Naive thymus-derived CD8-positive, alpha-beta T cell (primary cell): ENCODE results near the gene PSMD2. TPM values are rescaled to one million over a fixed set of nuclear protein-coding genes. Genes with fewer than 3 reads are reported as not detected.
"Not testable (repeated sequence)": the region's sequence is repeated elsewhere in the genome, so short reads cannot be mapped to it uniquely, and the experiment has no call there.

Experiments
- ATAC-seq, 2 donors: fragments of 150-1000 bp; cut with Tn5 transposase in 1 of 2; sonication (Bioruptor Pico), chemical (Tn5 transposase) in 1 of 2; 1 replicate in 1 of 2; 2 replicates in 1 of 2; pipeline ENCODE4 v1.10.0; 2021; ENCODE audit warnings: mild to moderate bottlenecking in 2 of 2, moderate library complexity in 2 of 2
- POLR2A ChIA-PET: fragments of 350-600 bp; sonication (Branson Sonifier 250); formaldehyde crosslinking; loops from one replicate; lab custom pipeline; 2021; ENCODE audit warnings: antibody characterized with exemption; lab: Charles Lee
- DNase-seq, 10 donors: peaks; one replicate each; pipeline versions ENCODE4 v3.0.0 to v3.0.0-alpha.2; 2020 to 2022
- H3K27ac Mint-ChIP-seq, 10 donors: one replicate each; pipeline ENCODE4 v1.8.0; 2020 to 2022; ENCODE audit warnings: mild to moderate bottlenecking in 10 of 10, mixed read lengths in 10 of 10, moderate library complexity in 4 of 10, inconsistent platforms in 1 of 10
- H3K27me3 Mint-ChIP-seq, 5 donors: one replicate each; pipeline ENCODE4 v1.8.0; 2021 to 2022; ENCODE audit warnings: mixed read lengths in 5 of 5
- H3K36me3 Mint-ChIP-seq, 3 donors: one replicate each; pipeline ENCODE4 v1.8.0; 2020 to 2022; ENCODE audit warnings: mixed read lengths in 3 of 3, mild to moderate bottlenecking in 2 of 3, inconsistent platforms in 1 of 3
- H3K4me1 Mint-ChIP-seq, 4 donors: one replicate each; pipeline ENCODE4 v1.8.0; 2021 to 2022; ENCODE audit warnings: mixed read lengths in 4 of 4
- H3K4me3 Mint-ChIP-seq, 10 donors: one replicate each; pipeline ENCODE4 v1.8.0; 2020 to 2022; ENCODE audit warnings: mild to moderate bottlenecking in 10 of 10, mixed read lengths in 10 of 10, moderate library complexity in 6 of 10, inconsistent platforms in 1 of 10
- H3K9me3 Mint-ChIP-seq, 9 donors: one replicate each; pipeline ENCODE4 v1.8.0; 2020 to 2022; ENCODE audit warnings: mixed read lengths in 9 of 9, mild to moderate bottlenecking in 3 of 9, inconsistent platforms in 1 of 9, moderate library complexity in 1 of 9
- polyA plus RNA-seq, 3 donors: library from polyadenylated mRNA; unstranded; fragments of 300-500 nt; fragmentation: Illumina TruSeq; gene quantifications; one replicate each; pipeline ENCODE4 v1.2.3, GENCODE V29; 2021
- total RNA-seq, 8 experiments: library from RNA in 2 of 8; stranded (reverse) in 2 of 8; gene quantifications; one replicate each; pipeline ENCODE4 v1.2.3 and lab custom pipeline; 2021 to 2026

The PSMD2 gene
- total and polyA plus RNA-seq, 5 experiments from 2014 or later, result 135 to 183 (median 167) TPM

- Mint-ChIP-seq H3K4me1 (peaks cover 21 to 44% (median 42%) of the 10 kb centered on the region in 4 donors), H3K4me3 (peak overlapping the region; percentile 80 to 96 (median 92)), H3K36me3 (peaks cover 0 to 32% (median 5%) of the 10 kb centered on the region in 3 donors), H3K27ac (peak overlapping the region; percentile 76 to 99 (median 94)), H3K9me3 (no peaks in the 10 kb centered on the region), H3K27me3 (no peaks in the 10 kb centered on the region)
- POLR2A ChIA-PET, result interaction anchor here (3.0 kb wide), 1 partner anchor 24 kb away, joined by 15 read pairs; the partner anchor contains the start of genes CLCN2 and POLR2H
- DNase-seq, result no peak
- ATAC-seq, result no peak
These were observed 37.7 kb downstream of the PSMD2 start for GRCh38 chr3:184336547-184337398.

GRCh38 chr3:184337399-184337714 is 38.3 kb downstream of the PSMD2 start, which contains the start of gene FAM131A:
Gene FAM131A (plus strand): TSS chr3:184337600. CDS start chr3:184337631, 31 bp downstream.
- peak within 1 kb of the TSS; percentile 76 to 99 (median 94) for H3K27ac Mint-ChIP-seq
- H3K4me1 Mint-ChIP-seq, result peaks cover 21 to 44% (median 42%) of the 10 kb centered on the region in 4 donors
- DNase-seq (no peak), ATAC-seq (no peak)
- no peaks in the 10 kb centered on the region for H3K9me3 Mint-ChIP-seq
- H3K4me3 Mint-ChIP-seq, result peak within 1 kb of the TSS; percentile 80 to 96 (median 92)
- POLR2A ChIA-PET, result interaction anchor here (3.0 kb wide), 1 partner anchor 24 kb away, joined by 15 read pairs; the partner anchor contains the start of genes CLCN2 and POLR2H
- peaks cover 0 to 26% (median 5%) of the 10 kb centered on the region in 3 donors for H3K36me3 Mint-ChIP-seq
- no peaks in the 10 kb centered on the region for H3K27me3 Mint-ChIP-seq

- Mint-ChIP-seq H3K27me3 (no peaks in the 10 kb centered on the region), H3K36me3 (peaks cover 0 to 25% (median 3%) of the 10 kb centered on the region in 3 donors), H3K27ac (peak overlapping the region in 5 of 10 donors; percentile 56 to 98 (median 95)), H3K4me1 (peaks cover 19 to 44% (median 40%) of the 10 kb centered on the region in 4 donors), H3K9me3 (no peaks in the 10 kb centered on the region), H3K4me3 (peak overlapping the region; percentile 16 to 92 (median 60))
- DNase-seq, result no peak
- POLR2A ChIA-PET, result interaction anchor here (0.6 to 3.0 kb wide), 2 partner anchors 23 to 37 kb away, joined by 3 to 15 read pairs; partner anchors contain the start of genes CLCN2 and POLR2H
- no peak for ATAC-seq
These were observed 38.9 kb downstream of the PSMD2 start for GRCh38 chr3:184337981-184338380.

GRCh38 chr3:184338511-184338945 is 39.5 kb downstream of the PSMD2 start:
- POLR2A ChIA-PET, result interaction anchor here (0.6 to 3.0 kb wide), 2 partner anchors 23 to 38 kb away, joined by 3 to 15 read pairs; partner anchors contain the start of genes CLCN2 and POLR2H
- Mint-ChIP-seq H3K4me1 (peaks cover 19 to 43% (median 39%) of the 10 kb centered on the region in 4 donors), H3K36me3 (peaks cover 0 to 22% (median 3%) of the 10 kb centered on the region in 3 donors), H3K27me3 (no peaks in the 10 kb centered on the region), H3K9me3 (no peaks in the 10 kb centered on the region), H3K27ac (peak overlapping the region in 3 of 10 donors; percentile 24 to 98 (median 97)), H3K4me3 (peak overlapping the region in 4 of 10 donors; percentile 15 to 36 (median 30))
- DNase-seq, result peak in 2 of 10 donors; percentile 13 to 27
- ATAC-seq, result no peak

- Mint-ChIP-seq H3K4me3 (peak overlapping the region in 2 of 10 donors; percentile 15 to 33), H3K27me3 (no peaks in the 10 kb centered on the region), H3K9me3 (no peaks in the 10 kb centered on the region), H3K27ac (peak overlapping the region in 1 of 10 donors; percentile 32), H3K4me1 (peaks cover 16 to 38% (median 35%) of the 10 kb centered on the region in 4 donors), H3K36me3 (peaks cover 0 to 17% (median 3%) of the 10 kb centered on the region in 3 donors)
- no peak for ATAC-seq
- POLR2A ChIA-PET, result interaction anchor here (3.0 kb wide), 1 partner anchor 22 kb away, joined by 15 read pairs; the partner anchor contains the start of genes CLCN2 and POLR2H
- DNase-seq, result no peak
These were observed 40.0 kb downstream of the PSMD2 start for GRCh38 chr3:184339001-184339400.

DNA sequence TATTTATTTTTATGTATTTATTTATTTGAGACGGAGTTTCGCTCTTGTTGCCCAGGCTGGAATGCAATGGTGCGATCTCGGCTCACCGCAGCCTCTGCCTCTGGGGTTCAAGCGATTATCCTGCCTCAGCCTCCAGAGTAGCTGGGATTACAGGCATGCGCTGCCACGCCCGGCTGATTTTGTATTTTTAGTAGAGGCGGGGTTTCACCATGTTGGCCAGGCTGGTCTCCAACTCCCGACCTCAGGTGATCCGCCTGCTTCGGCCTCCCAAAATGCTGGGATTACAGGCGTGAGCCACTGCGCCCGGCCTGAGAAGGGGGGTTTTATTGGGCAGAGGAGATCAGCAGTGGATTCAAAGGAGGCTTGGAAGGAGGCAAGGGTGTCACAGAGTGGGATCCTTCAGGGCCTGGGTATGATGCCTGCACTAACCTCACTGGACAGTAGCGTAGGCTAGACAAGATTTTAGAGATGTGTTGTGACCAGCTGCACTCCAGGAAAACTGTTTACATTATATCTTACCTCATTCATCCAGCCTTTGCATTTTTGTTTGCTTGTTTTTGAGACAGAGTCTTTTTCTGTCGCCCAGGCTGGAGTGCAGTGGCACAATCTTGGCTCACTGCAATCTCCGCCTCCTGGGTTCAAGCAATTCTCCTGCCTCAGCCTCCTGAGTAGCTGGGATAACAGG is 40.6 kb downstream of the PSMD2 start:
- not testable (repeated sequence) for DNase-seq
- peaks cover 15 to 32% (median 31%) of the 10 kb centered on the region in 4 donors for H3K4me1 Mint-ChIP-seq

DNA sequence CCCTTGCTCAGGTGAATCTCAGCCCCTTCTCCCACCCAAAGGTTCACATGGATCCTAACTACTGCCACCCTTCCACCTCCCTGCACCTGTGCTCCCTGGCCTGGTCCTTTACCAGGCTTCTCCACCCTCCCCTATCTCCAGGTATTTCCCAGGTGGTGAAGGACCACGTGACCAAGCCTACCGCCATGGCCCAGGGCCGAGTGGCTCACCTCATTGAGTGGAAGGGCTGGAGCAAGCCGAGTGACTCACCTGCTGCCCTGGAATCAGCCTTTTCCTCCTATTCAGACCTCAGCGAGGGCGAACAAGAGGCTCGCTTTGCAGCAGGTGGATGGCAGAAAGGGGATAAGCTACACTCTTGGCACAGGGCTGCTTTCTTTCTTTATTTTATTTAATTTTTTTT is 42.9 kb downstream of the PSMD2 start:
- Mint-ChIP-seq H3K27me3 (no peaks in the 10 kb centered on the region), H3K27ac (no peak overlapping the region), H3K36me3 (peaks cover 0 to 8% (median 3%) of the 10 kb centered on the region in 3 donors), H3K4me1 (peaks cover 13 to 19% (median 17%) of the 10 kb centered on the region in 4 donors), H3K4me3 (peak overlapping the region in 1 of 10 donors; percentile 45), H3K9me3 (no peaks in the 10 kb centered on the region)
- ATAC-seq, result no peak
- no peak for DNase-seq
- POLR2A ChIA-PET, result no interaction called here

More for the DNA sequence above, 40.6 kb downstream of the PSMD2 start:
- not testable (repeated sequence) for H3K27ac Mint-ChIP-seq, ATAC-seq, H3K4me3 Mint-ChIP-seq, H3K9me3 Mint-ChIP-seq, H3K27me3 Mint-ChIP-seq
- peaks cover 0 to 12% (median 3%) of the 10 kb centered on the region in 3 donors for H3K36me3 Mint-ChIP-seq
- POLR2A ChIA-PET, result interaction anchor here (3.0 kb wide), 1 partner anchor 21 kb away, joined by 15 read pairs; the partner anchor contains the start of genes CLCN2 and POLR2H

GRCh38 chr3:184343200-184343876 is 44.3 kb downstream of the PSMD2 start:
- peaks cover 0 to 8% (median 3%) of the 10 kb centered on the region in 3 donors for H3K36me3 Mint-ChIP-seq
- H3K27ac Mint-ChIP-seq, result no peak overlapping the region
- ATAC-seq (no peak), DNase-seq (no peak)
- no peaks in the 10 kb centered on the region for H3K27me3 Mint-ChIP-seq
- H3K4me1 Mint-ChIP-seq, result peaks cover 0 to 8% (median 4%) of the 10 kb centered on the region in 4 donors
- no peak overlapping the region for H3K4me3 Mint-ChIP-seq
- no peaks in the 10 kb centered on the region for H3K9me3 Mint-ChIP-seq
- POLR2A ChIA-PET, result no interaction called here

DNA sequence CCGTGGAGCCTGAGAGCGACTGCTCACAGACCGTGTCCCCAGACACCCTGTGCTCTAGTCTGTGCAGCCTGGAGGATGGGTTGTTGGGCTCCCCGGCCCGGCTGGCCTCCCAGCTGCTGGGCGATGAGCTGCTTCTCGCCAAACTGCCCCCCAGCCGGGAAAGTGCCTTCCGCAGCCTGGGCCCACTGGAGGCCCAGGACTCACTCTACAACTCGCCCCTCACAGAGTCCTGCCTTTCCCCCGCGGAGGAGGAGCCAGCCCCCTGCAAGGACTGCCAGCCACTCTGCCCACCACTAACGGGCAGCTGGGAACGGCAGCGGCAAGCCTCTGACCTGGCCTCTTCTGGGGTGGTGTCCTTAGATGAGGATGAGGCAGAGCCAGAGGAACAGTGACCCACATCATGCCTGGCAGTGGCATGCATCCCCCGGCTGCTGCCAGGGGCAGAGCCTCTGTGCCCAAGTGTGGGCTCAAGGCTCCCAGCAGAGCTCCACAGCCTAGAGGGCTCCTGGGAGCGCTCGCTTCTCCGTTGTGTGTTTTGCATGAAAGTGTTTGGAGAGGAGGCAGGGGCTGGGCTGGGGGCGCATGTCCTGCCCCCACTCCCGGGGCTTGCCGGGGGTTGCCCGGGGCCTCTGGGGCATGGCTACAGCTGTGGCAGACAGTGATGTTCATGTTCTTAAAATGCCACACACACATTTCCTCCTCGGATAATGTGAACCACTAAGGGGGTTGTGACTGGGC is 45.7 kb downstream of the PSMD2 start:
- DNase-seq (no peak), ATAC-seq (no peak)
- Mint-ChIP-seq H3K4me1 (peaks cover 0 to 6% (median 0%) of the 10 kb centered on the region in 4 donors), H3K36me3 (peaks cover 0 to 8% (median 3%) of the 10 kb centered on the region in 3 donors), H3K27me3 (no peaks in the 10 kb centered on the region), H3K27ac (no peak overlapping the region), H3K4me3 (no peak overlapping the region), H3K9me3 (no peaks in the 10 kb centered on the region)
- POLR2A ChIA-PET, result no interaction called here

DNA sequence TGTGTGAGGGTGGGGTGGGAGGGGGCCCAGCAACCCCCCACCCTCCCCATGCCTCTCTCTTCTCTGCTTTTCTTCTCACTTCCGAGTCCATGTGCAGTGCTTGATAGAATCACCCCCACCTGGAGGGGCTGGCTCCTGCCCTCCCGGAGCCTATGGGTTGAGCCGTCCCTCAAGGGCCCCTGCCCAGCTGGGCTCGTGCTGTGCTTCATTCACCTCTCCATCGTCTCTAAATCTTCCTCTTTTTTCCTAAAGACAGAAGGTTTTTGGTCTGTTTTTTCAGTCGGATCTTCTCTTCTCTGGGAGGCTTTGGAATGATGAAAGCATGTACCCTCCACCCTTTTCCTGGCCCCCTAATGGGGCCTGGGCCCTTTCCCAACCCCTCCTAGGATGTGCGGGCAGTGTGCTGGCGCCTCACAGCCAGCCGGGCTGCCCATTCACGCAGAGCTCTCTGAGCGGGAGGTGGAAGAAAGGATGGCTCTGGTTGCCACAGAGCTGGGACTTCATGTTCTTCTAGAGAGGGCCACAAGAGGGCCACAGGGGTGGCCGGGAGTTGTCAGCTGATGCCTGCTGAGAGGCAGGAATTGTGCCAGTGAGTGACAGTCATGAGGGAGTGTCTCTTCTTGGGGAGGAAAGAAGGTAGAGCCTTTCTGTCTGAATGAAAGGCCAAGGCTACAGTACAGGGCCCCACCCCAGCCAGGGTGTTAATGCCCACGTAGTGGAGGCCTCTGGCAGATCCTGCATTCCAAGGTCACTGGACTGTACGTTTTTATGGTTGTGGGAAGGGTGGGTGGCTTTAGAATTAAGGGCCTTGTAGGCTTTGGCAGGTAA is 46.5 kb downstream of the PSMD2 start:
- Mint-ChIP-seq H3K4me3 (no peak overlapping the region), H3K4me1 (peaks cover 0 to 6% (median 0%) of the 10 kb centered on the region in 4 donors), H3K9me3 (no peaks in the 10 kb centered on the region), H3K36me3 (peaks cover 0 to 8% (median 3%) of the 10 kb centered on the region in 3 donors), H3K27ac (peak overlapping the region in 2 of 10 donors; percentile 50 to 75), H3K27me3 (no peaks in the 10 kb centered on the region)
- DNase-seq (no peak), ATAC-seq (no peak)
- POLR2A ChIA-PET, result no interaction called here
